ENCODE measurements around the gene TIAM2.

Gene TIAM2

DNA sequence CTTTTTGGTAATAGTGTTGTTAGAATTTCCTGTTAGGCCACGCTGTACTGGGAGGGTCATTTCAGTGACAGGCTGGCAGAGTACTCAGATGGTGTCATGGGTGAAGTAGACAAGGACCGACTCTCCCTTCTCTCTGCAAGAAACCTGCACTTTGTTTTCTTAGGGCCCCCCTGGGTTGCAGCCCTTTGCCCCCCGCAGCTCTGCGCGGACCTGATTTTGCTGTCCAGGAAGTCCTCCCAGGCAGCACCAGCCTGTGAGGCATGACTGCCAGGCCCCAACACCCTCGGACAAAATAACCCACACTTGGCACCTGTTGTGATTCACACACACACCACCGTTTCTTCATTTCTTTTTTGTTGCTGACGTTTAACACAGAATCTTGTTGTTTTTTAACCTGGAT is 246.9 kb downstream of the TIAM2 start:
- Histone ChIP-seq H3K36me3 (peaks cover 56% of the 10 kb centered on the region), H3K4me3 (ENCODE audit: low read depth, low read length) (no peak overlapping the region), H3K9me3 (ENCODE audit: severe bottlenecking) (peaks cover 6% of the 10 kb centered on the region), H3K27ac (no peak overlapping the region), H3K27me3 (ENCODE audit: insufficient read depth, low read depth, severe bottlenecking) (no peaks in the 10 kb centered on the region)
- TF ChIP-seq, protein P1, sequence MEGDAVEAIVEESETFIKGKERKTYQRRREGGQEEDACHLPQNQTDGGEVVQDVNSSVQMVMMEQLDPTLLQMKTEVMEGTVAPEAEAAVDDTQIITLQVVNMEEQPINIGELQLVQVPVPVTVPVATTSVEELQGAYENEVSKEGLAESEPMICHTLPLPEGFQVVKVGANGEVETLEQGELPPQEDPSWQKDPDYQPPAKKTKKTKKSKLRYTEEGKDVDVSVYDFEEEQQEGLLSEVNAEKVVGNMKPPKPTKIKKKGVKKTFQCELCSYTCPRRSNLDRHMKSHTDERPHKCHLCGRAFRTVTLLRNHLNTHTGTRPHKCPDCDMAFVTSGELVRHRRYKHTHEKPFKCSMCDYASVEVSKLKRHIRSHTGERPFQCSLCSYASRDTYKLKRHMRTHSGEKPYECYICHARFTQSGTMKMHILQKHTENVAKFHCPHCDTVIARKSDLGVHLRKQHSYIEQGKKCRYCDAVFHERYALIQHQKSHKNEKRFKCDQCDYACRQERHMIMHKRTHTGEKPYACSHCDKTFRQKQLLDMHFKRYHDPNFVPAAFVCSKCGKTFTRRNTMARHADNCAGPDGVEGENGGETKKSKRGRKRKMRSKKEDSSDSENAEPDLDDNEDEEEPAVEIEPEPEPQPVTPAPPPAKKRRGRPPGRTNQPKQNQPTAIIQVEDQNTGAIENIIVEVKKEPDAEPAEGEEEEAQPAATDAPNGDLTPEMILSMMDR (IDR thresholded peaks at IDR 0.05; ENCODE audit: low read depth, low read length): no peak
- DNase-seq: no peak

DNA sequence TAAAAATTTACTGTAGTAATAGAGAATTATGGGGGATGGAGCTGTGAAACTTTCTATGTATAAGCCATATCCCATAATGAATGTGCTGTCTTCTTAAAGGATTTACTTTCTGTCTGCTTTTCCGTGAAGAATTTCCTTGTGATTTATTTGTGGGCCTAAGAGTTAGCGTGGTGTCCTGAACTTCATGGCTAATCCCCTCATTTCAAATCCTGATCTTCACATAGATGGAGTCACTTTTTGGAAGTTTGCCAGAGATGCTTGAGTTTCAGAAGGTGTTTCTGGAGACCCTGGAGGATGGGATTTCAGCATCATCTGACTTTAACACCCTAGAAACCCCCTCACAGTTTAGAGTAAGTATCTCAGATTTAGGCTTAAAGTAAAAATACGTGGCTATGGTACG is 249.3 kb downstream of the TIAM2 start:
- H3K27me3 ChIP-seq (ENCODE audit: insufficient read depth, low read depth, severe bottlenecking): no peaks in the 10 kb centered on the region
- no peak overlapping the region for H3K4me3 ChIP-seq (ENCODE audit: low read depth, low read length)
- H3K36me3 ChIP-seq: peaks cover 65% of the 10 kb centered on the region
- H3K27ac ChIP-seq: no peak overlapping the region
- DNase-seq: no peak
- H3K9me3 ChIP-seq (ENCODE audit: severe bottlenecking): no peaks in the 10 kb centered on the region
- TF ChIP-seq, protein P1 (IDR thresholded peaks at IDR 0.05; ENCODE audit: low read depth, low read length): no peak

DNA sequence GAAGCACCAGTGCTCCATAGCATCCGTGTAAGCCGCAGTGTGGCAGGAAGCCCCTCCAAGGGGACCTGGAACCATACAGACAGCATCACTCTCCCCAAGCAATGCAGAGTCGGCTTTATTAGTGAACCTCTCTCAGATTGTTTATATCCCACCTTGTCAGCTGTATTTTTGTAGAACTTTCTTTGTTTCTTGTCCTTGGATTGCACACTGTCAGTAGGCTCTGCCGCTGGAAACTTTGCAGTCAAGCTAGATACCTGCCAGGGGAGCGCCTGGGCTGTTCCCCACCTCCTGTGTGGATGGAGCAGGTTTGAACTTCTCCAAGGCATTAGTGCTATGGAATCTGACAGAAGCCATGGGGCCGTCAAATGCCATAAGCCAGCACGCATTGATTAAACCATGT is 250.1 kb downstream of the TIAM2 start:
- TF ChIP-seq, protein P1 (IDR thresholded peaks at IDR 0.05; ENCODE audit: low read depth, low read length): no peak
- H3K27ac ChIP-seq: no peak overlapping the region
- H3K27me3 ChIP-seq (ENCODE audit: insufficient read depth, low read depth, severe bottlenecking): no peaks in the 10 kb centered on the region
- H3K9me3 ChIP-seq (ENCODE audit: severe bottlenecking): no peaks in the 10 kb centered on the region
- H3K36me3 ChIP-seq: peaks cover 69% of the 10 kb centered on the region
- DNase-seq: no peak
- H3K4me3 ChIP-seq (ENCODE audit: low read depth, low read length): no peak overlapping the region

DNA sequence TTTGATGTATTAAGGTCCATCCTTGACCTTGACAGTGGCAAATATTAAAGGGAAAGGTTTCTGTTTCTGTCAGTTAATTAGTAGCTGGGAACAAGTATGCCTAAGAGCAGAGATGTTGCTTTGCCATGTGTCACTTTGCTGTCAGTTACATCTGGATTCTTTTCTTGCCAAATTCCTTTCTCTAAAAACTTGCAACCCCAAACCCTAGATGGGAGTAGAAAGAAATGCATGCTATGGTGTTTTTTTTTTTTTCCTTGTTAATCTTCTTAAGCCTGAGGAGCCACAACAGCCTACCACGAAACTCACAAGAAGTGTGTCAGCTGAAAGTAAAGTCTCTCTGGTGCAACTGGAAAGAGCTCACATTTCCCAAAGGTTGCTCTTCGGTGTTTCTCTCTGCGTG is 250.7 kb downstream of the TIAM2 start:
- peaks cover 69% of the 10 kb centered on the region for H3K36me3 ChIP-seq
- H3K27ac ChIP-seq: no peak overlapping the region
- no peak for DNase-seq
- H3K27me3 ChIP-seq (ENCODE audit: insufficient read depth, low read depth, severe bottlenecking): no peaks in the 10 kb centered on the region
- H3K9me3 ChIP-seq (ENCODE audit: severe bottlenecking): no peaks in the 10 kb centered on the region
- TF ChIP-seq, protein P1 (IDR thresholded peaks at IDR 0.05; ENCODE audit: low read depth, low read length): no peak
- H3K4me3 ChIP-seq (ENCODE audit: low read depth, low read length): no peak overlapping the region

DNA sequence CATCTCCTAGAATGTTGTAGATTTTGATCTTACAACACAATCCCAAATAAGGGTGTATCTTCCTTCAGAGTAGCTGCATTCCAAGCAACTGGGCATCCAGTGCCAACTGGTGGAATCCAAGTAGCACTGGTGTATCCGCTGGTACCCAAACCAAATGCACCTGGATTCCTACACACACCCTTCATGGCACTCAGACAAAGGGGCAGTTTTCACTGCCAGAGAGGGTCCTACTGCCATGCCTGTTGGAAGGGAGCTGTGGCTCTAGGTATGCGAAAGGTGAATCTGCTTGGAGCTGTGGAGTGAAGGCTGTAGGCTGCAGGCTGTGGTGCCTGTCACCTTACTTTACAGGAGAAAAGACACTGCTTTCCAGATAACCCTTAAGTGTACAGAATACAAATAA is 251.7 kb downstream of the TIAM2 start:
- Histone ChIP-seq H3K9me3 (ENCODE audit: severe bottlenecking) (no peaks in the 10 kb centered on the region), H3K27me3 (ENCODE audit: insufficient read depth, low read depth, severe bottlenecking) (no peaks in the 10 kb centered on the region), H3K36me3 (peaks cover 76% of the 10 kb centered on the region), H3K4me3 (ENCODE audit: low read depth, low read length) (no peak overlapping the region), H3K27ac (no peak overlapping the region)
- no peak for DNase-seq
- TF ChIP-seq, protein P1 (IDR thresholded peaks at IDR 0.05; ENCODE audit: low read depth, low read length): no peak

DNA sequence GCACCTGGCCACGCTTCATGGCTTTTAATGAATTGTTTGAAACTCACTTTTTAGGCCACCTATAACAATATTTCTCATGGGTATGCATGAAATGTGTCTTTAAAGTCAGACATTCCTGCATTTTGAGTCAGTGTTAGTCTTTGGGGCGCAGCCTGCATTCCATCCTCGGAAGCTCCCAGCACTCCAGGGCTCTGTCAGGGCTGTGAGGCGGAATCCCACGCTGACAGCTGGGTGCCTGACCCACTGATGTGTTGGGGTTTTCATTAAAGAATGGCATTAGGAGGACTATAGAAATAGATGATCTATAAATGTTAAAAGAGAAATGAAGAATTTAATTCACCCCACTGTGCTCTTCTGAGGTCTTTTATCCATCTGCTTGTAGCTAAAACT is 252.5 kb downstream of the TIAM2 start:
- H3K9me3 ChIP-seq (ENCODE audit: severe bottlenecking): no peaks in the 10 kb centered on the region
- no peak overlapping the region for H3K4me3 ChIP-seq (ENCODE audit: low read depth, low read length)
- TF ChIP-seq, protein P1 (IDR thresholded peaks at IDR 0.05; ENCODE audit: low read depth, low read length): no peak
- peaks cover 80% of the 10 kb centered on the region for H3K36me3 ChIP-seq
- H3K27ac ChIP-seq: no peak overlapping the region
- DNase-seq: no peak
- no peaks in the 10 kb centered on the region for H3K27me3 ChIP-seq (ENCODE audit: insufficient read depth, low read depth, severe bottlenecking)

All from WERI-Rb-1 (cell line).